DOHH2 (cell line): ENCODE results near the gene ALAS2.

Experiments
- CTCF ChIP-seq: fragments of 200-600 bp; sonication (generic); IDR thresholded peaks from one replicate; pipeline ENCODE4 v1.5.1; 2014; ENCODE audit warnings: antibody characterized with exemption, mild to moderate bottlenecking, low read depth, low read length; ENCODE audit not compliant: poor library complexity, severe bottlenecking
- EZH2phosphoT487 ChIP-seq: fragments of 200-600 bp; sonication (generic); IDR thresholded peaks from 2 replicates; pipeline ENCODE4 v1.6.1; 2017; ENCODE audit warnings: borderline replicate concordance, mild to moderate bottlenecking, antibody characterized with exemption, low read length, moderate library complexity, mixed read lengths

DNA sequence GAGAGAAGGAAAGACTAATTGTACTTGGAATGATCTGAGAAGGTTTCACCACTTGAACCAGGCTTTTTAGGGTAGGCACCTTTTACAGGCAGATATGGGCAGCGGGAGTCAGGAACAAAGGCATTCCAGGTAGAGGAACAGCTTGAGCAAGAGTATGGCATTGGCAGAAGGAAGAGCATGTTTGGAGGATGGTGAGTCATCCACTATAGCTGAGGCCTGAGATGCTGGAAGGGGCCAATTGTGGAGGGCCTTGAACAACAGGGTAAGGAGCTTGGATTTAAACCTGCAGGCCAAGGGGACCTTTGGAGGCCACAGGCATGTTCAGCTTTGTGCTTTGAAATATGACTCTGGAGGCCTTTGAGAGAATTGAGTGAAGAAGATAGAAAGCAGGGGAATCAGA lies 69.0 kb downstream of the ALAS2 start:
- no peak for TF ChIP-seq CTCF
- no peak for TF ChIP-seq EZH2phosphoT487
